GM12864 (cell line): Measurements from ENCODE around the gene SHISAL2A.

Experiments
- DNase-seq: peaks from one replicate; pipeline ENCODE4 v3.0.0-alpha.2; 2011; ENCODE audit warnings: low read depth
- H3K4me3 ChIP-seq: 2 replicates; pipeline ENCODE4 v1.5.1; 2011; ENCODE audit warnings: mild to moderate bottlenecking, low read depth, low read length, control low read depth
- TF ChIP-seq, protein P1 (sequence below): IDR thresholded peaks from 2 replicates; pipeline ENCODE4 v1.5.1; 2011; ENCODE audit warnings: low read depth, mild to moderate bottlenecking, moderate library complexity, low read length, control low read depth, inconsistent platforms; ENCODE audit errors: missing control alignments

The SHISAL2A gene

GRCh38 chr1:52658795-52659194 is 25.8 kb downstream of the SHISAL2A start:
- no peak overlapping the region for H3K4me3 ChIP-seq
- TF ChIP-seq, protein P1, sequence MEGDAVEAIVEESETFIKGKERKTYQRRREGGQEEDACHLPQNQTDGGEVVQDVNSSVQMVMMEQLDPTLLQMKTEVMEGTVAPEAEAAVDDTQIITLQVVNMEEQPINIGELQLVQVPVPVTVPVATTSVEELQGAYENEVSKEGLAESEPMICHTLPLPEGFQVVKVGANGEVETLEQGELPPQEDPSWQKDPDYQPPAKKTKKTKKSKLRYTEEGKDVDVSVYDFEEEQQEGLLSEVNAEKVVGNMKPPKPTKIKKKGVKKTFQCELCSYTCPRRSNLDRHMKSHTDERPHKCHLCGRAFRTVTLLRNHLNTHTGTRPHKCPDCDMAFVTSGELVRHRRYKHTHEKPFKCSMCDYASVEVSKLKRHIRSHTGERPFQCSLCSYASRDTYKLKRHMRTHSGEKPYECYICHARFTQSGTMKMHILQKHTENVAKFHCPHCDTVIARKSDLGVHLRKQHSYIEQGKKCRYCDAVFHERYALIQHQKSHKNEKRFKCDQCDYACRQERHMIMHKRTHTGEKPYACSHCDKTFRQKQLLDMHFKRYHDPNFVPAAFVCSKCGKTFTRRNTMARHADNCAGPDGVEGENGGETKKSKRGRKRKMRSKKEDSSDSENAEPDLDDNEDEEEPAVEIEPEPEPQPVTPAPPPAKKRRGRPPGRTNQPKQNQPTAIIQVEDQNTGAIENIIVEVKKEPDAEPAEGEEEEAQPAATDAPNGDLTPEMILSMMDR: no peak
- DNase-seq: no peak

DNA sequence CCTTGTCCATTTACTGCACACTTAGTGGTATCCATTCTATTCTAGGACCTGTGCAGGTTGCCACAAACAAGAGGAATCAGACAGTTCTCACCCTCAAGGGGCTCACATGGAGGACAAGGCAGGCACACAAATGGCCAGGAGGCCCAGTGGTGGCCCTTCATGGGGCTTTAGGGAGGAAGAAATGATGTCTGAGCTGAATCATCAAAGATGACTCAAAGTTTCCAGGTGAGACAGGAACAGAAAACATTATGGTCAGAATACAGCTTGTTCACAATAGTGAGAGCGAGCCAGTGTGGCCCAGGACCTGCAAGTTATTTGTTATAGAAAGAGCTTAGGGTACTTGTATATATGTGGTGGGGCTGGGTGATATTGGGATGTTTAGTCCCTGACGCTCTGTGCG is 26.4 kb downstream of the SHISAL2A start:
- TF ChIP-seq, protein P1: no peak
- H3K4me3 ChIP-seq: no peak overlapping the region
- peak; percentile 39 for DNase-seq

DNA sequence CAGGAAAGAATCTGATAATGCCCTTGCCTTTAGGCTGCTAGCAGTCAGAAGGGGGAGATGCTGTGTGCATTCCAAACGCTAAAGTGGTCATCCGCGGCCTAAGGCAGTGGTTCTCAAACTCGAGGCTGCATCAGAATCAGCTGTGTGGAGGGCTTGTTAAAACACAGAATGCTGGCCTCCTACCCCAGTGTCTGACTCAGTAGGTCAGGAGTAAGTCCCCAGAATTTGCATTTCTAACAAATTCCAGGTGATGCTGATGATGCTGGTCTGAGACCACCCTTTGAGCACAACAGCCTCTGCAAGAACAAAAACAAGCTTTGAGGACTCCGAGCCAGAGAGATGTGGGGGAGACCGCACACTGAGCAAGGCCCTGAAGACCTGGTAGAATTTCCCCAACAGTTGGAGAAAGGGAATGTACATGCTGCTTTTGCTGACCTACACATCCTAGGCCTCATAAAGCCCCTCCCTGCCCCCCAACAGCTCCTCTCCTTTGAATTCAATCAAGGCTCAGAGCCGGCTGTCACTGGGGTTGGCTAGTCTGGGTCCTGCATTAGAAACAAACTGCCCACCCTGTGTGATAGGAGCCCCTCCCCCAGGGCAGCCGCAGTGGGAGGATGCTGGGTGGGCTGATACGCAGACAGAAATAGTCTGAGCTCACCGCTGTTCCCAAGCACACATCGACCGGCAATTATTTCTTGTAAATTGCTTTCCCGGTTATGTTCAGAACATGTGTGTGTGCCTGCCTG is 27.1 kb downstream of the SHISAL2A start:
- DNase-seq: no peak
- TF ChIP-seq, protein P1: no peak
- H3K4me3 ChIP-seq: no peak overlapping the region

DNA sequence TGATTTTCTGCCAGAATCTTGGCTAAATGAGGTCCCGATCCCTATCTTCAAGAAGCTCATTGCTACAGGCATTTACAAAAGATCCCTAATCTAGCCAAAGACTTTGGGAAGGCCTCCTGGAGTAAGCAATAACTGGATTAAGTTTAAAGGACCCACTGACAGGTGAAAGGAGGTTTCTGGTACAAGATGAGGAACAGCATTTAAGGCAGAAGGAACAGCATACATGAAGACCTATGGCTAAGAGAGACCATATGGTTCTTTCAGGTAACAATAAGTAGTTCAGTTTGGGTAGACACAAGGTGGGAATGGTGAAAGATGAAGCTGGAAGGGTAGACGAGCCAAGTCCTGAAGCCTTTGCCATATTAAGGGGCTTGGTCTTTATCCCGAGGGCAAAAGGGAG is 27.8 kb downstream of the SHISAL2A start:
- TF ChIP-seq, protein P1: no peak
- DNase-seq: no peak
- no peak overlapping the region for H3K4me3 ChIP-seq

GRCh38 chr1:52662645-52663313 is 29.8 kb downstream of the SHISAL2A start:
- no peak for DNase-seq
- TF ChIP-seq, protein P1: no peak
- H3K4me3 ChIP-seq: no peak overlapping the region

DNA sequence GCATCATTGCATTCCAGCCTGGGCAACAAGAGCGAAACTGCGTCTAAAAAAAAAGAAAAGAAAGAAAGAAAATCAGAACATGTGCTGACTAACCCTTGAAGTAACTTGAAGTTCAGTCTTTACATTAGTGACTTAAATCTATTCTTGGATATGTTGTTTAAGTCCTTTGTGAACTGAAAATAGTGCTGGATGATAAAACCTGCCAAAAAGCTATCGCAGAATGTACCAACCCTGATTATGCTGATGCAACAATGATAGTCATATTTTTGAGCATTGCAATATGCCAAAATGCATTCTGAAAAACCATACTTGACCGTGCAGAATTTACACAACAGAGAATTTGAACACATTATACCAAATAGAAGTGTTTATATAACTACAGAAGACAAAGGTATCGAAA is 30.7 kb downstream of the SHISAL2A start:
- no peak for DNase-seq
- H3K4me3 ChIP-seq: no peak overlapping the region
- TF ChIP-seq, protein P1: no peak
